ENCODE results near the gene RFT1.

The RFT1 gene

DNA sequence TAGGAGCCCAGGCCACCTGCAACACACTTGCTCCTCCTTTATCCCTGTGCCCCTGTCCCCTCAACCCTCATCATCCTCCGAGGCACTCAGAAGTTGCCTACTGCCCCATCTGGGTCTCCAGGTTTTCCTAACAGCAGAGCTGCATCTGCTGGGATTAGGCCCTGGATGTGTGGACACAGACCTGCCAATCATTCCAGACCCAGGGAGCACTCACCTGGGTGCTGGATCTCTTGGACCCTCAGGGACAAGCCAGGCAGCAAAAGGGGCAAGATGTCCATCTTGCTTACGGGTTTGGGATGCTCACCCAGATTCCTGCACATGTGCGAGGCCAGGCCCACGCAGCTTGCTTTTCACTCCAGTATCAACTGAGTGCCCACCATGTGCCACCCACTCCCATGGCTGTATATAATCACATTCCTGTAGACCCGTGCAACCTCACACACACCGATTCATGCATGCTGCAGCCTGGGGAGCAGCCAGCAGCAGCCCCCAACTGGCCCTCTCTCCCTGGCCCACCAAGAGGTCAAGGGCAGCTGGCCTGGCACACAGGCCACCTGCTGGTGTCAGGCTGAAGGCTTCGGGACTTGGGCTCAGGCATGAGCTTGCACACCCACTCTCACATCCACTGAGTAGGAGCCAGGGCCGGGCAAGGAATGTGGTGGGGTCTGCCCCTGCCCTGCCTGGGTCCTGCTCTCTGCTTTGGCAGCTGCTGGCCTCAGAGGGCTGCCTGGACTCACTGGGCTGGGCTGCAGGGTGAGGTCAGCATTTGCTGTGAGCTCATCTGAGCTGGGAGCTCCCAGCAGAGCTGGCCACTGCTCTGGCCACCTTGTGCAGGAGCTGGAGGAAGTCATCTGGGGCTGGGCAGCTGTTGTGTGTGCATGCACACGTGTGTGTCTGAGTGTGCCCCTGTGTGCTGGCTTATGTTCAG is 45.6 kb upstream of the RFT1 start:
- Histone ChIP-seq H2AFZ (ENCODE audit: low read depth, low read length) (no peak overlapping the region), H3K4me3 (ENCODE audit: low read depth in 1 of 2, low read length in 2 of 2) (no peak overlapping the region), H3K27me3 (ENCODE audit: insufficient read depth, low read length, poor library complexity) (no peaks in the 10 kb centered on the region), H3K79me2 (ENCODE audit: insufficient read depth, low read length) (no peaks in the 10 kb centered on the region), H3K4me1 (ENCODE audit: insufficient read depth, low read length) (no peaks in the 10 kb centered on the region), H3K27ac (ENCODE audit: low read length) (no peak overlapping the region), H3K4me2 (ENCODE audit: insufficient read depth, low read length) (no peak overlapping the region), H4K20me1 (ENCODE audit: insufficient read depth, low read length) (peaks cover 4% of the 10 kb centered on the region; the same call in 1 of the 2 replicates), H3K9me3 (ENCODE audit: insufficient read depth, low read length, severe bottlenecking) (no peaks in the 10 kb centered on the region), H3K36me3 (ENCODE audit: insufficient read depth, low read length) (no peaks in the 10 kb centered on the region), H3K9ac (ENCODE audit: low read depth, low read length) (no peak overlapping the region)
- no peak for TF ChIP-seq EZH2 (IDR thresholded peaks at IDR 0.05; ENCODE audit: borderline replicate concordance, low read depth, low read length, severe bottlenecking)
- TF ChIP-seq, protein P1, sequence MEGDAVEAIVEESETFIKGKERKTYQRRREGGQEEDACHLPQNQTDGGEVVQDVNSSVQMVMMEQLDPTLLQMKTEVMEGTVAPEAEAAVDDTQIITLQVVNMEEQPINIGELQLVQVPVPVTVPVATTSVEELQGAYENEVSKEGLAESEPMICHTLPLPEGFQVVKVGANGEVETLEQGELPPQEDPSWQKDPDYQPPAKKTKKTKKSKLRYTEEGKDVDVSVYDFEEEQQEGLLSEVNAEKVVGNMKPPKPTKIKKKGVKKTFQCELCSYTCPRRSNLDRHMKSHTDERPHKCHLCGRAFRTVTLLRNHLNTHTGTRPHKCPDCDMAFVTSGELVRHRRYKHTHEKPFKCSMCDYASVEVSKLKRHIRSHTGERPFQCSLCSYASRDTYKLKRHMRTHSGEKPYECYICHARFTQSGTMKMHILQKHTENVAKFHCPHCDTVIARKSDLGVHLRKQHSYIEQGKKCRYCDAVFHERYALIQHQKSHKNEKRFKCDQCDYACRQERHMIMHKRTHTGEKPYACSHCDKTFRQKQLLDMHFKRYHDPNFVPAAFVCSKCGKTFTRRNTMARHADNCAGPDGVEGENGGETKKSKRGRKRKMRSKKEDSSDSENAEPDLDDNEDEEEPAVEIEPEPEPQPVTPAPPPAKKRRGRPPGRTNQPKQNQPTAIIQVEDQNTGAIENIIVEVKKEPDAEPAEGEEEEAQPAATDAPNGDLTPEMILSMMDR (IDR thresholded peaks at IDR 0.05; ENCODE audit: borderline replicate concordance, extremely low read depth, low read length, poor library complexity, severe bottlenecking): no peak
- ATAC-seq (ENCODE audit: insufficient read depth, low read depth) (no peak), DNase-seq (no peak)

DNA sequence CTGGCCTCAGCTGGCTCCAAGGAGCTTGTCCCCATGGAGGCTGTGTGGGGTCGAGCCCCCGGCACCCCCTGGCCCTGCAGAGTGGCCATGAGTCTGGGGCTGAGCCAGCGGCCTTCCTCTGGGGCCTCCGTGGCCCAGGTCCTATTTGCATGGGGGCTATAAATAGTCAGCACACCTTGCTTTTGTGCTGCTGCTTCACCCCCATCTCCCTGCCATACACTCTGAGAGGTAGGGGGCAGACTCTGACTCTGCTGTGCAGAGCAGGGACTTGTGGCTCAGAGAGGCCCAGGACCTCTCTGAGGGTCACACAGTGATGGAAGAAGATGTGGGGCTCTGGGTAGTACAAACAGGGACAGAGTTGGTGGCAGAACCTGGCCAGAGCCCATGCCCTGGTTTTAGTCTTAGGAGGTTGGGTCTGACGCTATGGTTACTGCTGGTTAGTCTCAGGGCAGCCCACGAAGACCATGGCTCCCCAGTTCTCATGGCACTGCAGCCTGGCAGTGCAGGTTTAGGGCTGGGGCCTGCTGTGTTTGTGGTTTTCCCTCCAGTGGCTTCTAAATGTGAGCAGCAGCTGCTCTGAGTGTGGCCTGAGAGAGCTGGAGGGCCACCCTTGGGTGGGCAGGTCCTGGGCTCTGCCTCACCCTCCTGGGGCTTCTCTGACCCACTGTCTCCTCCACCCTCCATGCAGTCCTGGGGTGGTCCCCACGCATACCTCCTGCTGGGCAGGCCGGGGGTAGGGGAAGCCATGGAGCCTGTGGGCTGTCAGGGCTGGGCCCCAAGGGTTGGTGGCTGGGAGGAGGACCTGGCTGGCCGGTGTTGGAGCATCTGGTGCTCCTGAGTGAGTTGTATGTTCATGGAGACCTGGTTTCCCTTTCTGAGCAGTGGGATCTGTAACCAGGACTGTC is 44.4 kb upstream of the RFT1 start:
- Histone ChIP-seq H3K79me2 (ENCODE audit: insufficient read depth, low read length) (no peaks in the 10 kb centered on the region), H3K4me2 (ENCODE audit: insufficient read depth, low read length) (no peak overlapping the region), H3K4me1 (ENCODE audit: insufficient read depth, low read length) (no peaks in the 10 kb centered on the region), H3K9ac (ENCODE audit: low read depth, low read length) (no peak overlapping the region), H2AFZ (ENCODE audit: low read depth, low read length) (no peak overlapping the region), H3K27ac (ENCODE audit: low read length) (no peak overlapping the region), H3K36me3 (ENCODE audit: insufficient read depth, low read length) (no peaks in the 10 kb centered on the region), H3K4me3 (ENCODE audit: low read depth in 1 of 2, low read length in 2 of 2) (no peak overlapping the region), H3K27me3 (ENCODE audit: insufficient read depth, low read length, poor library complexity) (no peaks in the 10 kb centered on the region), H4K20me1 (ENCODE audit: insufficient read depth, low read length) (peaks cover 4% of the 10 kb centered on the region; the same call in 1 of the 2 replicates), H3K9me3 (ENCODE audit: insufficient read depth, low read length, severe bottlenecking) (no peaks in the 10 kb centered on the region)
- no peak for TF ChIP-seq EZH2 (IDR thresholded peaks at IDR 0.05; ENCODE audit: borderline replicate concordance, low read depth, low read length, severe bottlenecking)
- TF ChIP-seq, protein P1 (IDR thresholded peaks at IDR 0.05; ENCODE audit: borderline replicate concordance, extremely low read depth, low read length, poor library complexity, severe bottlenecking): no peak
- DNase-seq (no peak), ATAC-seq (ENCODE audit: insufficient read depth, low read depth) (peak; percentile 47; the same call in 1 of the 3 replicates)

DNA sequence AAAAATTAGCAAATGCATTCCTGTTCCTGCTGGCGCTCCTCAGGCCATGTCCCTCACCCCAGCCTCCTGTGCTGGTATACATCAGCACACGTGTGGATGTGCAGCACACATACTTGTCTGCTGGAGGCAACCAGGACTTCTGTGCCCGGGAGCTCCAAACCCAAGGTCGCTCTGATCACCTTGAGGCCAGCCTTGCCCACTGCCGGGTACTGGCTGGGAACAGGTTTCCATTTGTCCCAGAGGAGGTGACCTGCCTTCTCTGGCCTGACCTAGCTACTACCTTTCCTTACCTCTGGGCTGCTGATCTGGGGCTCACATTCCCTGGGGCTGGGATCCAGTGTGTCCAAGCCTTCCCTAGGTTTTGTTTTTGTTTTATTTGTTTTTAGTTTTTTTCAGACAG is 42.9 kb upstream of the RFT1 start:
- H3K9ac ChIP-seq (ENCODE audit: low read depth, low read length): no peak overlapping the region
- TF ChIP-seq EZH2 (IDR thresholded peaks at IDR 0.05; ENCODE audit: borderline replicate concordance, low read depth, low read length, severe bottlenecking): no peak
- TF ChIP-seq, protein P1 (IDR thresholded peaks at IDR 0.05; ENCODE audit: borderline replicate concordance, extremely low read depth, low read length, poor library complexity, severe bottlenecking): no peak
- no peak for ATAC-seq (ENCODE audit: insufficient read depth, low read depth)

More for the DNA sequence above, 42.9 kb upstream of the RFT1 start:
- no peak overlapping the region for H3K4me2 ChIP-seq (ENCODE audit: insufficient read depth, low read length)
- no peaks in the 10 kb centered on the region for H3K36me3 ChIP-seq (ENCODE audit: insufficient read depth, low read length)
- H3K9me3 ChIP-seq (ENCODE audit: insufficient read depth, low read length, severe bottlenecking): no peaks in the 10 kb centered on the region
- H3K27me3 ChIP-seq (ENCODE audit: insufficient read depth, low read length, poor library complexity): no peaks in the 10 kb centered on the region
- H2AFZ ChIP-seq (ENCODE audit: low read depth, low read length): no peak overlapping the region
- H3K4me1 ChIP-seq (ENCODE audit: insufficient read depth, low read length): no peaks in the 10 kb centered on the region
- H3K4me3 ChIP-seq (ENCODE audit: low read depth in 1 of 2, low read length in 2 of 2): no peak overlapping the region
- H4K20me1 ChIP-seq (ENCODE audit: insufficient read depth, low read length): peaks cover 4% of the 10 kb centered on the region; the same call in 1 of the 2 replicates
- DNase-seq: no peak
- no peak overlapping the region for H3K27ac ChIP-seq (ENCODE audit: low read length)
- no peaks in the 10 kb centered on the region for H3K79me2 ChIP-seq (ENCODE audit: insufficient read depth, low read length)

Measured in DND-41 (cell line).